Right kidney (tissue), 1 donor: ENCODE data around the gene MPDU1.
"Not testable (repeated sequence)": the region's sequence is repeated elsewhere in the genome, so short reads cannot be mapped to it uniquely, and the experiment has no call there.

Source experiments
- DNase-seq: peaks from one replicate; pipeline ENCODE4 v3.0.0-alpha.2; 2016

Gene MPDU1

GRCh38 chr17:7613769-7614424, 30.2 kb downstream of the MPDU1 start:
- DNase-seq: no peak

DNA sequence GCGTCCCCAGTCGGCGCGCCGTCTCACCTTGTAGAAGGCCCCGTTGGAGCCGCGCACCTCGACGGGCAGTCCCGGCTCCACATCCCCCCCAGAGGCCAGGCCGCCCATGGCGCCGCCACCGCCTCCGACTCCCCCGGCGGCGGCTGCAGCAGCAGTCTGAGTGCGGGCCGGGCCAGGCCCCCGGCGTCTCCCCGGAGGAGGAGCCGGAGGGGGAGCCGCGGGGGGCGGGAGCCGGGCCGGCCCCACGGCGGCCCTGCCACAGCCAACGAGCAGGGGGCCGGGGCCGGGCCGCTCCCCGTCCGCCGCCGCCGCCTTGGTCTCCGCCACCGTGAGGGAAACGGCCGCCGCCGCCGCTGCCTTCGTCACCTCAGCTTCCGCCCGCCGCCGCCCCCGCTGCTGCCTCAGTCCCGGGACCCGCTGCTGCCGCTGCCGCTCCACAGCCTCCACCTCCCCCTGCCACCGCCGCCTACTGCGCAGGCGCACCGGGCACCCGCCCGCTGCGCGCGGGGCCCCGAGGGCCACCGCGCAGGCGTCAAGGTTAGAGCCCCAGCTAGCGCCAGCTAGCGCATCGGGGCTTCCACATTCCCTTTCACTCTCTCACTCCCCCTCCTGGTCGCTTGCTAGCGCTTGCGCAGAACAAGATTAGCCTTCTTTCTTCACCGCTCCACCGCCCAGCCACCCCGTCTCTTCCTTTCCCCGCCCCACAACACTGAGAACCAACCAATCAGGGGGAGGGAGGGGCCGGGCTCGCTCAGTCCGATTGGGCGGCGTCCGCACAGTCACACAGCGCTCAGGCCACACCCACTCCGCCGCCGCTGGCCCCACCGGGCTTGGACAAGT, 31.0 kb downstream of the MPDU1 start, which contains the start of gene FXR2:
FXR2 (minus strand) TSS at position 473 of the 840 bp plus-strand sequence; CDS start at position 108, 365 bp downstream.
- DNase-seq: peak; percentile 97

DNA sequence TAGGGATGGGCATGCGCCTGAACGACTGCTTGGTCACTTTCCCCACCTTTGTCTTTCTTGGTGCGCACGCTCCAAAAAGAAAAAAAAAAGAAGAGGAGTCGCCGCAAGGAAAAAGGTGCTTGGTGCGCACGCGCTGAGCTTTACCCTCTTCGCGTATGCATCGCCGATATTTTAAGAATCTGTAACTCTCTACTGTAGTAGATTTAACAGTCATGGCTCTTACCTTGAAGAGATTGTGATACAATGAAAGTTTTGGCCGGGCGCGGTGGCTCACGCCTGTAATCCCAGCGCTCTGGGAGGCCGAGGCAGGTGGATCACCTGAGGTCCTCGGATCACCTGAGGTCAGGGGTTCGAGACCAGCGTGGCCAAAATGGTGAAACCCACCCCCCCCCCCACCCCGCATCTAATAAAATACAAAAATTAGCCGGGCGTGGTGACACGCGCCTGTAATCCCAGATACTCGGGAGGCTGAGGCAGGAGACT, 31.7 kb downstream of the MPDU1 start:
- DNase-seq: no peak

GRCh38 chr17:7618608-7619007, 35.0 kb downstream of the MPDU1 start:
- no peak for DNase-seq

DNA sequence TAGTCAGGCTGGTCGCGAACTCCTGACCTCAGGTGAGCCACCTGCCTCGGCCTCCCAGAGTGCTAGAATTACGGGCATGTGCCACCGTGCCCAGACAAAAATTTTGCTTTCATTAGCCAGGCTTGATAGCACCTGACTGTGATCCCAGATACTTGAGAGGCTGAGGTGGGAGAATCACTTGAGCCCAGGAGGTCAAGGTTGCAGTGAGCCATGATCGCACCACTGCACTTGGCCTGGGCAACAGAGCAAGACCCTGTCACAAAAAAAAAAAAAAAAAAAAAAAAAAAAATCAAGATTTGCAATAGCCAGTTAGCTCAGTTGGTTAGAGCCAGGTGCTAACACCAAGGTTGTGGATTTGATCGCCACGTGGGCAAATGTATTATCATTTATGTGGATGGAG, 37.2 kb downstream of the MPDU1 start:
- DNase-seq: no peak

DNA sequence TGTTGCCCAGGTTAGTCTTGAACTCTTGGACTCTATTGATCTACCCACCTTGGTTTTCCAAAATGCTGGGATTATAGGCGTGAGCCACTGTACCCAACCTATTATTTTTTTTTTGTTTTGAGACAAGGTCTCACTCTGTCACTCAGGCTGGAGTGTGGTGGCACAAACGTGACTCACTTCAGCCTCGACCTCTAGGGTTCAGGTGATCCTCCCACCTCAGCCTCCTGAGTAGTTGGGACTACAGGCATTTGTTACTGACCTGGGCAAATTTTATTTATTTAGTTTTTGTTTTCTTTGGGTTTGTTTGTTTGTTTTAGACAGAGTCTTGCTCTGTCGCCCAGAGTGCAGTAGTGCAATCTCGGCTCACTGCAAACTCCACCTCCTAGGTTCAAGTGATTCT, 40.0 kb downstream of the MPDU1 start:
- no peak for DNase-seq

- not testable (repeated sequence) for DNase-seq
Observed at GRCh38 chr17:7625749-7626148, 42.1 kb downstream of the MPDU1 start.

DNA sequence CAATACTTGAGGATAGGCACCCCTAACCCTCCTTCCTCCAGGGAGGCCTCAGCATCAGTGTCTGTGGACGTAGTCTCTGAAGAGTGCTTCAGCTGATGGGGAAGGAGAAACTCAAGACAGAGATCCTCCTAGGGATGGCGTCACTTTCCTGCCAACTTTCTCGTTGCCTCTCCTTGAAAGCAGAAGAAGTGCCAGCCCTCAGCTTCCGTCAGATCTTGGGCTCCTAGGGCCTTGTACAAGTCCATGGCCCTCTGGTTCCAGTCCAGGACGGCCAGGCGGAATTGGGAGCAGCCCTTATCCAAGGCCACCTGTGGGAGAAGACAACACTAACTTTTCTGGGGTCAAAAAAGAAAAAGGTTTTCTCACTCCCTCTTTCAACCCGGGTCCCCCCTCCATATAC, 42.7 kb downstream of the MPDU1 start:
- DNase-seq: no peak

DNA sequence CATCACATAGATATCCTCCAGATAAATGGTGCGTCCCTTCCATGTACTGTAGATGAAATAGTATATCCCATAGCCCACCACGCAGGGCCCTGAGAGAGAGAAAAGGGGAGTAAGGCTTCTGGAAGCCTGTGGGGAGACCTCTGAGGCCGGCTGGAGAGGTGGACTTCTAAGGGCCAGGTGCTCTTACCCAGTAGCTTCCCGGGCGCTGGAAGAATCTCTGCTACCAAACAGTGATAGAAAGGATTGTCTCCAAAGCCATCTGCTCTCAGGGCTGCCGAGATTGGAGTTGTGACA, 43.3 kb downstream of the MPDU1 start:
- no peak for DNase-seq

DNA sequence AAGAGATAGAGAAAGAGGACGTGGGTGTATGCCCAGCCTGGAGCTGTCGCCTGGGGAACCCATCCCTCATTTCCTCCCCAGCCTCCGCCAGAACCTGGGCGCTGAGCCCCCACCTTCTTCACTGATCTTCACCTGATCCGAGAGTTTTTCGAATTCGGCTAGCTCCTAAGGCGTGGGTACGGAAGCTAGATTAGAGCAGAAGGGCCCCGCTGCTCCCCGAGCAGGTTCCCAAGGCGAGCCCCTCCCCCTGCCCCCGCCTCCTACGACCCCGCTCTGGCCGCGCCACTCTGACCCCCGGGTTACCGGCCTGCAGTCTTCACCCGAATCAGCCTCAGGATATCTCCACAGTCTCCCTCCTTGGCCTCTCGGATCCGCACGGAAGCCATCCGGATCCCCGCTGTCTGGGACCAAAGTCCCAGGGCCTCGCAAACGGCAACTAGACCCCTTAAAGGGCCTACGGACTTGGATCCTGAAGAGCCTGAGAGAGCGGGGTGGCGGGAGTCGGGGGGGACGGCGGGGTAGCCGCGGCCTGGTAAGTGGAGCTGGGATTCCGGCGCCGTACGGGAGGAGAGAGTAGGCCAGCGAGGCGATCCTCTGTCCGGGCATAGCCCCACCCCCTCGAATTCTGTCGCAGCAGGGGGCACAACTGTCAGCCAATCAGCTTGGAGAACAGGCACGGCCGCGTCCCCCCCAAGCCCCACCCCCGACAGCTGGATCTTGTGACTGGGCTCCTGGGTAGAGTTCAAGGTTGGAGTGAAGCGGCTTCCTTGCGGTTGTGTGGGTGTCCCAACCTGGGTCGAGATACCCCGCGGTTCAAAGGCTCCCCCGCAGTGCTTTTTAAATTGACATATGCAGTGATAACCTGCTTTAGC, 43.8 kb downstream of the MPDU1 start, which contains the start of gene SAT2:
SAT2 (minus strand) TSS at position 572 of the 872 bp plus-strand sequence; CDS start at position 386, 186 bp downstream.
- DNase-seq: peak; percentile 86

DNA sequence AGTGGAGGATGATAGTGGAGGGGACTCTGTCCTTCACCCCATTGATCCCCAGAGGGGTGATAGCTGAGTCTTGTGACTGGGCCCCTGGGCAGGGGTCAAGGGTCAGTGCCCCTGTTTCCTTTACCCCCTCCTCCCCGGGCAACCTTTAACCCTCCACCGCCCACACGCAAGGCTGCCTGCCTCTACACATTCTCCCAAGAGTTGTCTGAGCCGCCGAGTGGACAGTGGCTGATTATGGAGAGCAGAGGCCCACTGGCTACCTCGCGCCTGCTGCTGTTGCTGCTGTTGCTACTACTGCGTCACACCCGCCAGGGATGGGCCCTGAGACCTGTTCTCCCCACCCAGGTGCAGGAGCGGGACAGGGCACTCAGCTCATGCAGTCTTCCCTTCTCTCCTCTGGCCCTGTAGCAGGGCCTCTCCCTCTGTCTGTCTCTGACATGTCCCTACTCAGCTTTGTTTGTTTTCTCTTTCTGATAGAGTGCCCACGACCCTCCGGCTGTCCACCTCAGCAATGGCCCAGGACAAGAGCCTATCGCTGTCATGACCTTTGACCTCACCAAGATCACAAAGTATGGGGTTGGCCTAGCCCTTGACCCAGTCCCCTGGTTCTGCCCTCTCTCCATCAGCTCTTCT, 46.4 kb downstream of the MPDU1 start, which contains the start of gene SHBG:
SHBG (plus strand) TSS at position 197 of the 633 bp plus-strand sequence; CDS start at position 235, 38 bp downstream.
- DNase-seq: no peak

- no peak for DNase-seq
Observed at GRCh38 chr17:7631398-7632380, 48.0 kb downstream of the MPDU1 start.

DNA sequence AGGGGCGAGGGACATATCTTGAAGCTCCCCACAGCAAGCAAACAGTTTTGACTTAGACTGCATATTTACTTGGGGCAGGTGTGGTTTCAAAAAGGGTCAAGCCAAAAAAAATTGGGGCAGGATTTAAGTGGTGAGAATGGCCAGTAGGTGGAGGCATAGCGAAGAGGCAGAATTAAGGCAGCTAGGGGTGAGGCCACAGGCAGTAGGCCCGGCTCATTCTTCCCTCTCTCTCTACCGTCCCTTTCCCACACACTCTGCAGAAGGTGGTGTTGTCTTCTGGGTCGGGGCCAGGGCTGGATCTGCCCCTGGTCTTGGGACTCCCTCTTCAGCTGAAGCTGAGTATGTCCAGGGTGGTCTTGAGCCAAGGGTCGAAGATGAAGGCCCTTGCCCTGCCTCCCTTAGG, 48.8 kb downstream of the MPDU1 start:
- no peak for DNase-seq

DNA sequence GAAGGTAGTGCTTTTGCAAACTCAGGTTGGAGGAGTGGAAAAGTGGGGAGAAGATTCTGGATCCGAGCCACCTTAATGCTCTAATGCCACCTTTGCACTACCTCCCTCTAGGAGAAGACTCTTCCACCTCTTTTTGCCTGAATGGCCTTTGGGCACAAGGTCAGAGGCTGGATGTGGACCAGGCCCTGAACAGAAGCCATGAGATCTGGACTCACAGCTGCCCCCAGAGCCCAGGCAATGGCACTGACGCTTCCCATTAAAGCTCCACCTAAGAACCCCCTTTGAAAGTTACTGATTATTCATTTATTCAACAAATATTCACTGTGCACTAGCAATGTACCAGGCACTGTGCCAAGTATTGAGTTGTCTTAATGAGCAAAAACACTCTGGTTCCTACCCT, 49.4 kb downstream of the MPDU1 start:
- DNase-seq: no peak

DNA sequence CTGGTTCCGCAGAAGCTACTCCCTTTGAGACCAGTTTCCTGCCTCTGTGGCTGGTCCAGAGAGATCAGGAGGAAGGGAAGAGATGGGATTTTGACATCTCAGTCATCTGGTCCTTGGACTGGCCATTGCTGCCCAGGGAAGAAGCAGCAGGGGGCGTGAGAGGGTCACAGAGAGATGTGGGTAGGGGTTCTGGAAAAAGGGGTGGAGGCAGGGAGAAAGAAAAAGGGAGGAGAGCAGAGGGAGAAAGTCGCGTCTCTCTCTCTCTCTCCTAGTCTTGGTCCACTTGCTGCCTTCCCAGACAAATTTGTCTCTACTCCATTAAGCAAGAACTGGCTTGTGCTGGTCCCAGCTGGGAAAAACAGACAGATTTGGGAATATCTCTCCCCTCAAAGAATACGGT, 50.7 kb downstream of the MPDU1 start:
- DNase-seq: peak; percentile 49

DNA sequence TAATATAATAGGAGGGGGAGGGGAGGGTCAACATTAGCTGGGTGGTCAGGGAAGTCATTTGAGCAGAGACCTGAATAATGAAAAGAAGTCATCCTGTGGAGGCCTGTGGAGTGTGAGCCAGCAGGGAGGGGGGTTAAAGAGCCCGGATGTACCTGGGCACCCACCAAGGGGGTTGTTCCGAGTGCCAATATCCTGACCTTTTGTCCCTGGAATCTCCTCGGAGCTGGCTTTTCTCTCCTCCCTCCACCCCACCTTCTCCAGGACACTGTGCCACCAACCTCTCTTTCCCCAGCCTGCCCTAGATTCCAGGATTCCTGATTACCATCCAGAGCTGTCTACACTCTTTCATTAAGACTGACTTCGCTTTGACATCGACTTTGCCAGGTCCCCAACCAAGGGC, 52.5 kb downstream of the MPDU1 start:
- DNase-seq: no peak
